ENCODE data around the gene GNAS. TPM values are rescaled to one million over a fixed set of nuclear protein-coding genes. Genes with fewer than 3 reads are reported as not detected.

GNAS gene
- total RNA-seq, 4 donors from 2014 or later, result 513 to 854 (median 781) TPM

- Histone ChIP-seq H3K36me3 (no peaks in the 10 kb centered on the region), H3K27ac (peak overlapping the region in 2 of 4 donors; percentile 39 to 50), H3K9me3 (no peaks in the 10 kb centered on the region), H3K4me3 (no peak overlapping the region), H3K4me1 (peaks cover 0 to 28% of the 10 kb centered on the region in 2 donors), H3K27me3 (no peaks in the 10 kb centered on the region)
- no peak for TF ChIP-seq POLR2A (IDR thresholded peaks at IDR 0.05)
- TF ChIP-seq CTCF (IDR thresholded peaks at IDR 0.05 in 4 of 5, conservative IDR thresholded peaks at IDR 0.05 in 1 of 5), result no peak
- peak in 1 of 2 donors; percentile 22 for ATAC-seq
- DNase-seq, result peak in 1 of 2 donors; percentile 37
- in situ Hi-C loops (cut with MboI; ENCODE audit: low sequenced_read_pairs in 4 of 4) (no loop called here), intact Hi-C loops (cut with DNase I; ENCODE audit: low total_unique reads) (loop anchor here (1.0 kb wide), 1 partner anchor 29 kb away; the partner anchor contains the start of gene GNAS)
Observed at GRCh38 chr20:58822748-58823730, 29.5 kb upstream of the GNAS start.

GRCh38 chr20:58824843-58825242 lies 27.7 kb upstream of the GNAS start:
- Histone ChIP-seq H3K27ac (peak overlapping the region in 3 of 4 donors; percentile 40 to 51 (median 50)), H3K36me3 (no peaks in the 10 kb centered on the region), H3K9me3 (no peaks in the 10 kb centered on the region), H3K4me3 (no peak overlapping the region), H3K4me1 (peaks cover 0 to 35% of the 10 kb centered on the region in 2 donors), H3K27me3 (no peaks in the 10 kb centered on the region)
- ATAC-seq (peak; percentile 56 to 58), DNase-seq (peak; percentile 14 to 63)
- in situ Hi-C loops (cut with MboI; ENCODE audit: low sequenced_read_pairs in 4 of 4) (loop anchor here in 1 of 4 donors (25.0 kb wide), 1 partner anchor 588 kb away; the partner anchor contains the start of gene ANKRD60), intact Hi-C loops (cut with DNase I; ENCODE audit: low total_unique reads) (no loop called here)
- no peak for TF ChIP-seq CTCF (IDR thresholded peaks at IDR 0.05 in 4 of 5, conservative IDR thresholded peaks at IDR 0.05 in 1 of 5)
- no peak for TF ChIP-seq POLR2A (IDR thresholded peaks at IDR 0.05)

- intact Hi-C loops (cut with DNase I; ENCODE audit: low total_unique reads) (no loop called here), in situ Hi-C loops (cut with MboI; ENCODE audit: low sequenced_read_pairs in 4 of 4) (loop anchor here in 1 of 4 donors (25.0 kb wide), 1 partner anchor 588 kb away; the partner anchor contains the start of gene ANKRD60)
- Histone ChIP-seq H3K36me3 (no peaks in the 10 kb centered on the region), H3K27me3 (no peaks in the 10 kb centered on the region), H3K4me1 (peaks cover 0 to 35% of the 10 kb centered on the region in 2 donors), H3K27ac (peak overlapping the region in 3 of 4 donors; percentile 33 to 51 (median 50)), H3K9me3 (no peaks in the 10 kb centered on the region), H3K4me3 (no peak overlapping the region)
- no peak for TF ChIP-seq CTCF (IDR thresholded peaks at IDR 0.05 in 4 of 5, conservative IDR thresholded peaks at IDR 0.05 in 1 of 5)
- DNase-seq, result no peak
- ATAC-seq, result no peak
Observed at GRCh38 chr20:58825450-58825849, 27.1 kb upstream of the GNAS start.

GRCh38 chr20:58826271-58826670 lies 26.2 kb upstream of the GNAS start:
- TF ChIP-seq POLR2A (IDR thresholded peaks at IDR 0.05), result no peak
- TF ChIP-seq CTCF (IDR thresholded peaks at IDR 0.05 in 4 of 5, conservative IDR thresholded peaks at IDR 0.05 in 1 of 5), result no peak
- H3K36me3 ChIP-seq, result no peaks in the 10 kb centered on the region
- ATAC-seq, result no peak
- H3K4me1 ChIP-seq, result peaks cover 0 to 35% of the 10 kb centered on the region in 2 donors
- H3K4me3 ChIP-seq, result no peak overlapping the region
- H3K27ac ChIP-seq, result peak overlapping the region in 1 of 4 donors; percentile 43
- intact Hi-C loops (cut with DNase I; ENCODE audit: low total_unique reads), result no loop called here
- DNase-seq, result no peak
- H3K27me3 ChIP-seq, result no peaks in the 10 kb centered on the region
- no peaks in the 10 kb centered on the region for H3K9me3 ChIP-seq
- in situ Hi-C loops (cut with MboI; ENCODE audit: low sequenced_read_pairs in 4 of 4), result loop anchor here in 1 of 4 donors (25.0 kb wide), 1 partner anchor 589 kb away; the partner anchor contains the start of gene ANKRD60
